OCI-LY3 (cell line): ENCODE results near the gene PAN3.

ENCODE experiments used
- H2AFZ ChIP-seq: fragments of 200-600, 300-600 bp; shearing (Covaris generic); 2 replicates; pipeline ENCODE4 v1.6.0; 2014; ENCODE audit warnings: antibody characterized with exemption, low read depth, low read length
- H3K27ac ChIP-seq: fragments of 200-600, 300-600 bp; sonication (generic); 2 replicates; pipeline ENCODE4 v1.5.1; 2014; ENCODE audit warnings: mild to moderate bottlenecking, low read length, moderate library complexity, mixed read lengths
- H3K27me3 ChIP-seq: fragments of 200-600, 300-600 bp; sonication (generic); 2 replicates; pipeline ENCODE4 v1.6.1; 2014; ENCODE audit warnings: low read depth, low read length, mixed read lengths
- H3K36me3 ChIP-seq: fragments of 200-600, 300-600 bp; sonication (generic); replicated peaks from 2 replicates; pipeline ENCODE3; 2014; ENCODE audit warnings: low read depth, low read length, mixed read lengths
- H3K4me1 ChIP-seq: fragments of 300-600, 200-600 bp; sonication (generic); 2 replicates; pipeline ENCODE4 v1.6.1; 2014; ENCODE audit warnings: low read length, mixed read lengths
- H3K4me2 ChIP-seq: fragments of 200-600, 300-600 bp; sonication (generic); 2 replicates; pipeline ENCODE4 v1.6.1; 2014; ENCODE audit warnings: low read length, mixed read lengths
- H3K4me3 ChIP-seq: fragments of 300-600, 200-600 bp; sonication (generic); 2 replicates; pipeline ENCODE4 v1.5.1; 2014; ENCODE audit warnings: antibody characterized with exemption, mild to moderate bottlenecking, low read length, moderate library complexity
- H3K79me2 ChIP-seq: fragments of 300-600, 200-600 bp; shearing (Covaris generic); 2 replicates; pipeline ENCODE4 v1.6.1; 2014; ENCODE audit warnings: mild to moderate bottlenecking, low read length, mixed read lengths
- H3K9ac ChIP-seq: fragments of 300-600, 200-600 bp; shearing (Covaris generic); 2 replicates; pipeline ENCODE4 v1.6.0; 2014; ENCODE audit warnings: mild to moderate bottlenecking, low read length, moderate library complexity
- H3K9me3 ChIP-seq: fragments of 200-600, 300-600 bp; shearing (Covaris generic); 2 replicates; pipeline ENCODE4 v1.6.1; 2014; ENCODE audit warnings: low read length, mixed read lengths; ENCODE audit not compliant: insufficient read depth
- H4K20me1 ChIP-seq: fragments of 200-600, 300-600 bp; sonication (generic); 2 replicates; pipeline ENCODE4 v1.6.1; 2016; ENCODE audit warnings: low read length, mixed read lengths; ENCODE audit not compliant: insufficient read depth
- CTCF ChIP-seq: fragments of 200-600, 300-600 bp; sonication (generic); IDR thresholded peaks from 2 replicates; pipeline ENCODE4 v1.5.1; 2014; ENCODE audit warnings: antibody characterized with exemption, low read length, low read depth
- EZH2phosphoT487 ChIP-seq: fragments of 200-600 bp; shearing (Covaris generic); IDR thresholded peaks from 2 replicates; pipeline ENCODE4 v1.6.1; 2018; ENCODE audit warnings: antibody characterized with exemption, mixed run types, low read depth

Gene PAN3

GRCh38 chr13:28325022-28325421 lies 186.7 kb downstream of the PAN3 start:
- H3K4me1 ChIP-seq: peaks cover 50% of the 10 kb centered on the region
- peak overlapping the region; percentile 36 for H3K4me2 ChIP-seq
- H3K27me3 ChIP-seq: no peaks in the 10 kb centered on the region
- H3K79me2 ChIP-seq: no peaks in the 10 kb centered on the region
- H4K20me1 ChIP-seq: no peaks in the 10 kb centered on the region
- no peak overlapping the region for H3K9ac ChIP-seq
- H3K9me3 ChIP-seq: no peaks in the 10 kb centered on the region
- no peak overlapping the region for H2AFZ ChIP-seq
- TF ChIP-seq CTCF (no peak), EZH2phosphoT487 (no peak)
- no peak overlapping the region for H3K27ac ChIP-seq
- H3K36me3 ChIP-seq: no peaks in the 10 kb centered on the region
- H3K4me3 ChIP-seq: peak overlapping the region; percentile 28

- Histone ChIP-seq H3K4me1 (peaks cover 50% of the 10 kb centered on the region), H2AFZ (no peak overlapping the region), H3K9me3 (no peaks in the 10 kb centered on the region), H3K79me2 (no peaks in the 10 kb centered on the region), H3K4me2 (peak overlapping the region; percentile 12; the same call in 1 of the 2 replicates), H3K4me3 (no peak overlapping the region), H3K27me3 (no peaks in the 10 kb centered on the region), H3K27ac (no peak overlapping the region), H4K20me1 (no peaks in the 10 kb centered on the region), H3K9ac (no peak overlapping the region), H3K36me3 (no peaks in the 10 kb centered on the region)
- TF ChIP-seq CTCF: no peak
- TF ChIP-seq EZH2phosphoT487: no peak
Observed at GRCh38 chr13:28326056-28326455, 187.7 kb downstream of the PAN3 start.

- Histone ChIP-seq H2AFZ (no peak overlapping the region), H3K4me3 (no peak overlapping the region), H4K20me1 (no peaks in the 10 kb centered on the region), H3K27me3 (no peaks in the 10 kb centered on the region), H3K4me1 (peaks cover 47% of the 10 kb centered on the region), H3K9ac (no peak overlapping the region), H3K27ac (no peak overlapping the region), H3K36me3 (no peaks in the 10 kb centered on the region), H3K4me2 (peak overlapping the region; percentile 12; the same call in 1 of the 2 replicates), H3K79me2 (no peaks in the 10 kb centered on the region), H3K9me3 (no peaks in the 10 kb centered on the region)
- TF ChIP-seq CTCF (no peak), EZH2phosphoT487 (no peak)
Observed at GRCh38 chr13:28327373-28328270, 189.3 kb downstream of the PAN3 start.

GRCh38 chr13:28328271-28328607 lies 189.9 kb downstream of the PAN3 start:
- no peak overlapping the region for H3K27ac ChIP-seq
- H2AFZ ChIP-seq: no peak overlapping the region
- H3K79me2 ChIP-seq: no peaks in the 10 kb centered on the region
- TF ChIP-seq EZH2phosphoT487 (no peak), CTCF (no peak)
- no peaks in the 10 kb centered on the region for H3K27me3 ChIP-seq
- no peaks in the 10 kb centered on the region for H3K9me3 ChIP-seq
- H3K36me3 ChIP-seq: no peaks in the 10 kb centered on the region
- no peak overlapping the region for H3K9ac ChIP-seq
- H3K4me1 ChIP-seq: peaks cover 41% of the 10 kb centered on the region
- no peaks in the 10 kb centered on the region for H4K20me1 ChIP-seq
- no peak overlapping the region for H3K4me3 ChIP-seq
- H3K4me2 ChIP-seq: no peak overlapping the region
